Aorta (tissue), 5 donors: ENCODE measurements around the gene SLC15A3. TPM values are rescaled to one million over a fixed set of nuclear protein-coding genes. Genes with fewer than 3 reads are reported as not detected.

ENCODE experiments used
- ATAC-seq: fragments of 200-7000 bp; cut with Tn5 transposase; one replicate; pipeline ENCODE4 v1.9.1; 2022; ENCODE audit warnings: moderate library complexity; ENCODE audit not compliant: low FRiP score
- DNase-seq, 2 donors: peaks; one replicate each; pipeline ENCODE4 v3.0.0-alpha.2; 2020
- H3K27ac ChIP-seq, 2 donors: one replicate each; pipeline ENCODE4 v1.5.1; 2013; ENCODE audit warnings: low read length in 2 of 2, mild to moderate bottlenecking in 2 of 2, moderate library complexity in 2 of 2, control low read depth in 1 of 2, inconsistent platforms in 1 of 2, low read depth in 1 of 2
- H3K27me3 ChIP-seq, 2 donors: one replicate each; pipeline ENCODE4 v1.6.1; 2013; ENCODE audit warnings: control low read depth in 1 of 2, low read length in 1 of 2, mild to moderate bottlenecking in 1 of 2, moderate library complexity in 1 of 2; ENCODE audit not compliant: insufficient read depth in 2 of 2, control insufficient read depth in 1 of 2
- H3K36me3 ChIP-seq, 2 donors: one replicate each; pipeline ENCODE4 v1.6.1; 2013; ENCODE audit warnings: control low read depth in 1 of 2, low read length in 1 of 2, mild to moderate bottlenecking in 1 of 2; ENCODE audit not compliant: insufficient read depth in 2 of 2, control insufficient read depth in 1 of 2
- H3K4me1 ChIP-seq, 2 donors: one replicate each; pipeline ENCODE4 v1.6.1; 2013; ENCODE audit warnings: low read length in 2 of 2, control low read depth in 1 of 2, mild to moderate bottlenecking in 1 of 2, moderate library complexity in 1 of 2; ENCODE audit not compliant: insufficient read depth in 2 of 2, control insufficient read depth in 1 of 2
- H3K4me3 ChIP-seq, 2 donors: one replicate each; pipeline ENCODE4 v1.5.1; 2013; ENCODE audit warnings: low read length in 2 of 2, control low read depth in 1 of 2, mild to moderate bottlenecking in 1 of 2
- H3K9me3 ChIP-seq: one replicate; pipeline ENCODE4 v1.6.1; 2013; ENCODE audit warnings: mild to moderate bottlenecking, low read length; ENCODE audit not compliant: control insufficient read depth
- WGBS, 2 donors: extraction: QIAGEN DNeasy Blood & Tissue Kit; methylation state at CpG; one replicate each; pipeline ENCODE4 v1.1.7; 2013; 5-methylcytosine and 5-hydroxymethylcytosine counted together
- intact Hi-C, 2 donors: fragments of 100-400 bp; cut with DNase I; formaldehyde crosslinking; loops; one replicate each; pipeline versions ENCODE4 v1.14.2 to v1.15.0; 2022
- polyA plus RNA-seq, 2 donors: library from polyadenylated mRNA; stranded (reverse); fragments of 200-250 nt; gene quantifications; one replicate each; pipeline ENCODE4 v1.2.3, GENCODE V29; 2013
- total RNA-seq, 2 donors: library from RNA; stranded (reverse); fragmentation: NEBNext Ultra II Directional; extraction: Animal tissue kit (Norgen Biotek cat#: 25700); gene quantifications; one replicate each; pipeline ENCODE4 v1.2.1, GENCODE V29; 2021
- donor health status: healthy with polysubstance abuse.
- donor health status: Bipolar disorder and iron deficiency.
- donor health status: DM: no; HTN: no; CAD: no.
- donor health status: DM: no; HTN: no; CAD: no.
- donor health status: DM: yes; HTN: yes; CAD: no.

Gene SLC15A3
- total and polyA plus RNA-seq, 4 donors = 21.2 to 47.8 (median 35.9) TPM

DNA sequence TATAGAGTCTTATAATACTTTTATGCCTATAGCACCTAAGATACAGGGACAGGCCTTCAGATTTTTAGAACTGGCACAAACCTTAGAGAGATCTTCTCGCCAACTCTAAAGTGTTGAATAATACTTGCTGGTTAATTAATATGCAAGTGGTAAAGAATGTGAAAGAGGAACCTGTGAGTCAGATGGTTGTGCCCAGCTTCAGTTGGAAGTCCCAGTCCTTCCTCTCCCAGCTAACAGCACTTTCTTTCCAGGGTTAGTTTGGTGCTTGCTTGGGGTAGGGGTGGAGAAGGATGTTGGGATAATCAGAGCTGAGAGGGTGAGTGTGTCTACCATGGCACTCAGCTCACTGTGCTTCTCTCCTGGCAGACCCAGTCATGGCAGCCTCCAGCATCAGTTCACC is 32.7 kb downstream of the SLC15A3 start:
- 94% methylated on average over 1 of the region's 1 CpG for WGBS, 2 donors

GRCh38 chr11:60918939-60919265 is 33.1 kb downstream of the SLC15A3 start:
- Histone ChIP-seq H3K27me3 (no peaks in the 10 kb centered on the region), H3K9me3 (no peaks in the 10 kb centered on the region), H3K4me3 (no peak overlapping the region), H3K36me3 (peaks cover 0 to 15% of the 10 kb centered on the region in 2 donors), H3K27ac (no peak overlapping the region), H3K4me1 (no peaks in the 10 kb centered on the region)
- DNase-seq (no peak), ATAC-seq (no peak)
- 39 to 49% methylated on average over 2 of the region's 2 CpGs for WGBS, 2 donors
- intact Hi-C loops = loop anchor here (10.0 kb wide), 2 partner anchors 236 to 246 kb away; partner anchors contain the start of gene VPS37C (in 1 of the 2)

More for the DNA sequence above, 32.7 kb downstream of the SLC15A3 start:
- Histone ChIP-seq H3K4me1 (no peaks in the 10 kb centered on the region), H3K27me3 (no peaks in the 10 kb centered on the region), H3K4me3 (no peak overlapping the region), H3K36me3 (peaks cover 0 to 15% of the 10 kb centered on the region in 2 donors), H3K27ac (no peak overlapping the region), H3K9me3 (no peaks in the 10 kb centered on the region)
- no peak for ATAC-seq
- DNase-seq = no peak
- intact Hi-C loops = loop anchor here (10.0 kb wide), 2 partner anchors 235 to 245 kb away; partner anchors contain the start of gene VPS37C (in 1 of the 2)

GRCh38 chr11:60918251-60918938 is 33.6 kb downstream of the SLC15A3 start:
- no peaks in the 10 kb centered on the region for H3K4me1 ChIP-seq
- intact Hi-C loops = loop anchor here (10.0 kb wide), 2 partner anchors 236 to 246 kb away; partner anchors contain the start of gene VPS37C (in 1 of the 2)

GRCh38 chr11:60917267-60917666 is 34.7 kb downstream of the SLC15A3 start:
- 97 to 100% methylated on average over 1 of the region's 1 CpG for WGBS, 2 donors
- intact Hi-C loops = loop anchor here (10.0 kb wide), 2 partner anchors 238 to 248 kb away; partner anchors contain the start of gene VPS37C (in 1 of the 2)
- peaks cover 0 to 11% of the 10 kb centered on the region in 2 donors for H3K36me3 ChIP-seq
- H3K4me3 ChIP-seq = no peak overlapping the region
- H3K27ac ChIP-seq = no peak overlapping the region
- H3K9me3 ChIP-seq = no peaks in the 10 kb centered on the region
- H3K4me1 ChIP-seq = no peaks in the 10 kb centered on the region
- no peak for ATAC-seq
- H3K27me3 ChIP-seq = no peaks in the 10 kb centered on the region
- no peak for DNase-seq

More at GRCh38 chr11:60918251-60918938, 33.6 kb downstream of the SLC15A3 start:
- Histone ChIP-seq H3K27ac (no peak overlapping the region), H3K4me3 (no peak overlapping the region), H3K9me3 (no peaks in the 10 kb centered on the region), H3K36me3 (peaks cover 0 to 15% of the 10 kb centered on the region in 2 donors), H3K27me3 (no peaks in the 10 kb centered on the region)
- DNase-seq = no peak
- no peak for ATAC-seq
- 92 to 95% methylated on average over 4 of the region's 4 CpGs for WGBS, 2 donors

DNA sequence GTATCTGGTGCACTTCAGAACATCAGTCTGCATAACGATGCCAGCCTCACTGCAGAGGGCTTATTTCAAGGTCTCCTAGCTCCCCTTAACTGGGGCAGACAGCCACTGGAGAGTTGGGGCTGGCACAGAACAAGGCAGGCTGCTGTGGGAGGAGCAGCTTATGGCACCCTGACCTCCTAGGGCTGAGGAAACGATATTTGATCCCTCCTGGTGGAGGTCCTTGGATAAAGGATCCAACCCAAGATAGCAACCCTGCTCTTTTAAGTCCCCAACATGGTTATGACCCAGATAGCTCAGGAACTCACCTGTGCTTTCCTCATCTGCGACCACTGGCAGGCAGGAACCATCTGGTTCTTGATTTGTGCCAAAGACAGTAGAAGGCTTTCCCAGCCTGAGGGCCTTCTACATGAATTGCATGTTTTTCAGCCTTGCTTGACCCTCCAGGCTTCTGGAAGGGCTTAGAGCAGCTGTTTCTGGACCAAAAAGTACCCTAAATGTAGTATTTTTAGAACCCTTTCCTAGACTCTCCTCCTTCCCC is 35.2 kb downstream of the SLC15A3 start:
- H3K36me3 ChIP-seq = peaks cover 0 to 7% of the 10 kb centered on the region in 2 donors
- H3K4me3 ChIP-seq = no peak overlapping the region
- no peaks in the 10 kb centered on the region for H3K27me3 ChIP-seq
- no peak overlapping the region for H3K27ac ChIP-seq
- DNase-seq (no peak), ATAC-seq (no peak)
- WGBS, 2 donors = 80 to 81% methylated on average over 3 of the region's 3 CpGs
- H3K4me1 ChIP-seq = no peaks in the 10 kb centered on the region
- H3K9me3 ChIP-seq = no peaks in the 10 kb centered on the region
- intact Hi-C loops = loop anchor here (10.0 kb wide), 2 partner anchors 238 to 248 kb away; partner anchors contain the start of gene VPS37C (in 1 of the 2)

- Histone ChIP-seq H3K9me3 (no peaks in the 10 kb centered on the region), H3K4me1 (no peaks in the 10 kb centered on the region), H3K4me3 (peak overlapping the region; percentile 43 to 90), H3K27ac (peak overlapping the region in 1 of 2 donors; percentile 49), H3K27me3 (no peaks in the 10 kb centered on the region), H3K36me3 (no peaks in the 10 kb centered on the region)
- intact Hi-C loops = loop anchor here (10.0 kb wide), 2 partner anchors 239 to 249 kb away; partner anchors contain the start of gene VPS37C (in 1 of the 2)
- ATAC-seq (peak; percentile 51), DNase-seq (peak; percentile 80 to 88)
- 6 to 7% methylated on average over 17 of the region's 17 CpGs for WGBS, 2 donors
Measured at GRCh38 chr11:60915248-60915914, 36.6 kb downstream of the SLC15A3 start.

DNA sequence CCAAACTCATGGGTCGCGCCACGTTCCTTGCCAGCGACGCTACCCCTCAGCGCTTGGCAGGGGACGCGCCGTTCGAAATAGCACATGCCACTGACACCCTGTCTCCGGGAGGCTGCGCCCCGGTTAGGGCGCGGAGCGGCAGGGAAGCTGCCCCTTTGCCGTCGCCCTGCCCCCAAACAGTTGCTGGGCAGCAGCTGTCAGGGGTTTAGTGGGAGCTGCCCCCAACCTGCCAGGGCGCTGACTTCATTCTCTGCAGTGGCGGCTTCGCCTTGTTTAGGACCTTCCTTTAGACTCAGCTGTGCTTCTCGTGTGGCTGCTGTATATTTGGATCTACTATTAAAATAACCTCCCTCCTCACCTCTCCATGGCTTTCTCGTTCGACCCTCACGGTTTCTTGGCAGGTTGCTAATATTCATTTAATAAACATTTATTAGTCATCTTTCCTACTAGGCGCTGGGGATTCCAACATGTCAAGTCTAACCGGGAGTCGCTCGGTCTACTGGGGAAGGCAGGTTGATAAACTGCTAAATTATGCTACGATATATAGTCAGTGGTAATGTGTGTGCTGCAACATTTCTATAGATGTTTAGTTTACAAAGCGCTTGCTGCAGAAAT is 37.2 kb downstream of the SLC15A3 start:
- peak overlapping the region; percentile 43 to 90 for H3K4me3 ChIP-seq
- intact Hi-C loops = loop anchor here (5.0 to 10.0 kb wide), 3 partner anchors 33 to 250 kb away; partner anchors contain the start of gene VPS37C (in 1 of the 2)
- 0 to 1% methylated on average over 31 of the region's 31 CpGs for WGBS, 2 donors
- H3K27ac ChIP-seq = peak overlapping the region in 1 of 2 donors; percentile 96
- no peaks in the 10 kb centered on the region for H3K9me3 ChIP-seq
- peak; percentile 73 for ATAC-seq
- H3K36me3 ChIP-seq = no peaks in the 10 kb centered on the region
- no peaks in the 10 kb centered on the region for H3K27me3 ChIP-seq
- DNase-seq = no peak
- no peaks in the 10 kb centered on the region for H3K4me1 ChIP-seq
